NAMALWA (cell line): Measurements from ENCODE around the gene SARNP.
"Not testable (repeated sequence)": the region's sequence is repeated elsewhere in the genome, so short reads cannot be mapped to it uniquely, and the experiment has no call there.

Experiments
- DNase-seq: peaks from one replicate; pipeline ENCODE4 v3.0.0-alpha.2; 2015; ENCODE audit warnings: low spot score

The SARNP gene, protein sequence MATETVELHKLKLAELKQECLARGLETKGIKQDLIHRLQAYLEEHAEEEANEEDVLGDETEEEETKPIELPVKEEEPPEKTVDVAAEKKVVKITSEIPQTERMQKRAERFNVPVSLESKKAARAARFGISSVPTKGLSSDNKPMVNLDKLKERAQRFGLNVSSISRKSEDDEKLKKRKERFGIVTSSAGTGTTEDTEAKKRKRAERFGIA

DNA sequence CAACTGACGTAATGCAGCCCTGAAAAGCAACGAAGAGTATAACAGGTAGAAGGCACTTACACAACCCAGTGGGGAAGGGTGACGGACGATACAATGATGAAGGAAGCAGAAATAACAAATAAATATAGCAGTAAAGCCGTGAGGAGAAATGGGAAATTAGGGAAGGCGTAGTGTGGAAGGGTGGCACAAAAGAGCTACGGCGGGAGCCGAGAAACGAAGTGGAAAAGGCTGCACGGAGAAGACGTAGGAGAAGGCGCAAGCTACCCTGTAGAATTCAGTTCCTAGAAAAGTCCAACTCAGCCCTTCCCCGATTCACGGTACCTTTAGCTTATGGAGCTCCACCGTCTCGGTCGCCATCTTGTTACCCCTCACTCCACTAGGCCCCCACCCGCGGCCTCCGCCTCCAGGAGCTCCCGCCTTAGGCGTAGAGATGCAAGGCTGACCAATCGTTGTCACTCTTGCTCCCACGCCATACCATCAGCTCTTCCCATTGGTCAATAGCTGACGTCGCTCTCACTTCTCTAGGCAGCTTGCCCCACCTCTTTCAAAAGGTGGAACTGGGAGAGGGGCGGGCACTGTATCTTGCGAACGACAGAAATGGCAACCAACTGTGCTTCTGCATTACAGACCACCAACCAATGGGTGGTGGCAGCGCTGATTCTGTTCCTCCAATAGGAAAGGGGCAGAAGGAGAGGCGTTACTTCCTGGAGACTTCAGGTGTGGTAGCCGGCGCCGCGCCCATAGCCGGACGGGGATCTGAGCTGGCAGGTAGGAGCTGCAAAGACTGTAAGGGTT is at the start of gene SARNP, which contains the start of gene ORMDL2:
Gene SARNP, minus strand, starts transcription at position 380 of the 795 bp plus-strand sequence. Its CDS starts 23 bp downstream, at position 357.
Gene ORMDL2, plus strand, starts transcription at position 697 of the 795 bp plus-strand sequence. CDS start 959 bp downstream, outside the sequence.
- peak; percentile 100 for DNase-seq

DNA sequence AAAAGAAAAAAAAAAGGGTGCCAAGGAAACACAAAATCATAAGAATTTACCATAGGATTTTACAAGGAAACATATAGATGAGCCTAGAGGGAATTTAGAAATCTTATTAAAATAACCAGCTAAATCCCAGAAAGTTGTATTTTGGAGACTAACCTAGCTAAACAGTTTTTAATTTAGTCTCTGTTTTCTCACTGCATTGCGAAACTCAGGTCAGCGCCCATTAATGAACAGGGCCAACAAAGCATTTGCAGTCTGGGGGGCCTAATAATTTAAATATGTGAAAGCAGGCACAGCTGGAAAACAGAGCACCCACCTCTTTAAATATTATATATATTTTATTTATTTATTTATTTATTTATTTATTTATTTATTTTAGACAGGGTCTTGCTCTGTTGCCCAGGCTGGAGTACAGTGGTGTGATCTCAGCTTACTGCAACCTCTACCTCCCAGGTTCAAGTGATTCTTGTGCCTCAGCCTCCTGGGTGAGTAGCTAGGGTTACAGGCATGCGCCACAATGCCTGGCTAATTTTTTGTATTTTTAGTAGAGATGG is 49.0 kb upstream of the SARNP start:
- DNase-seq = not testable (repeated sequence)

DNA sequence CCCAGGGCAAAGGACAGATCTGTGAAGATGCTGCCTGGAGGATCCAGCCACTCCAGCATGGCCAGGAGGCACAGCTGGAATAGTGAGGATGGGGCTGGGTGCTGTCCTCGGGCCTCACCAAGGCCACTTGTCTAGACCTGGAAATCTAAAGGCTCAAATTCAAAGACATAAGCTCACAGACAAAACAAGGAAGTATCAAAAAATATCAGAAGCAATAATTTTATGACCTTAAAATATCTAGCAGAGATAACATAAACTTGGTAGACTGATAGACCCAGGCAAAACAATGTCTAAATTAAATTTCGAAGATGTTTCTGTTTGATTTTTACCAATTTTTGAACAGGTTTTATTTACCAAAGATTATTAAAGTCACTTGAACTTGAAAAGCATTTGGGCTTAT is 47.8 kb upstream of the SARNP start:
- DNase-seq = no peak

DNA sequence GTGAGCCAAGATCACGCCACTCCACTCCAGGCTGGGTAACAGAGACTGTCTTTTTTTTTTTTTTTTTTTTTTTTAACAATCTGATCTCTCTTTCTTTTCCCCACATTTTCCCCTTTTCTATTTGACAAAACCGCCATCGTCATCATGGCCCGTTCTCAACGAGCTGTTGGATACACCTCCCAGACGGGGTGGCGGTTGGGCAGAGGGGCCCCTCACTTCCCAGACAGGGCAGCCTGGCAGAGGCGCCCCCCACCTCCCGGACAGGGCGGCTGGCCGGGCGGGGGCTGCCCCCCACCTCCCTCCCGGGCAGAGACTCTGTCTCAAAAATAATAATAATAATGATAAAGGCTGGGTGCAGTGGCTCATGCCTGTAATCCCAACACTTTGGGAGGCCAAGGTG is 45.4 kb upstream of the SARNP start:
- DNase-seq = not testable (repeated sequence)

DNA sequence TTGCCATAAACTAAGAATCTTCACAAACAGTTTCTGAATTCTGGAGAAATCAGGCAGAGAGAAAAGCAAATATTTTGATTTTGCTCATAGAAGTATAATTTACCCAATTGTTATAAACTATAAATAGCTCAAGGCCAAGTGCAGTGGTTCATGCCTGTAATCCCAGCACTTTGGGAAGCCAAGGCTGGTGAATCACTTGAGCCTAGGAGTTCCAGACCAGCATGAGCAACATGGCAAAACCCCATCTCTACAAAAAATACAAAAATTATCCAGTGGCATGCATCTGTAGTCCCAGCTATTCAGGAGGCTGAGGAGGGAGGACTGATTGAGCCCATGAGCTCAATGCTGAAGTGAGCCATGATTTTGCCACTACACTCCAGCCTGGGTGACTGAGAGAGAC is 44.8 kb upstream of the SARNP start:
- DNase-seq = no peak

DNA sequence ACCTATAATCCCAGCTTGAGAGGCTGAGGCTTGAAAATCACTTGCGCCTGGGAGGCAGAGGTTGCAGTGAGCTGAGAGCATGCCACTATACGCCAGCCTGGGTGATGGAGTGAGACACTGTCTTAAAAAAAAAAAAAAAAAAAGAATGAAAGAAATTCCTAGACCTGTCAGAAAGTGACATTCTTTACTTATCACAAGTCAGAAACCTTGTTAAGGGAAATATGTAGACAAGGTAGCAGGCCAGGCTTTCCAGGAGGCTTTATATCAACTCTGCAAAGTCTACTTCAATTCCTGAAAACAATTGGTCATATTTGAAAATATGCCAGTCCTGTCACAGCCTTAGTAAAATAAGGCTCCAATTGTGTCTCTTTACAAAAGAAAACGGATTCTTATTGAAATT is 44.3 kb upstream of the SARNP start:
- DNase-seq = no peak

DNA sequence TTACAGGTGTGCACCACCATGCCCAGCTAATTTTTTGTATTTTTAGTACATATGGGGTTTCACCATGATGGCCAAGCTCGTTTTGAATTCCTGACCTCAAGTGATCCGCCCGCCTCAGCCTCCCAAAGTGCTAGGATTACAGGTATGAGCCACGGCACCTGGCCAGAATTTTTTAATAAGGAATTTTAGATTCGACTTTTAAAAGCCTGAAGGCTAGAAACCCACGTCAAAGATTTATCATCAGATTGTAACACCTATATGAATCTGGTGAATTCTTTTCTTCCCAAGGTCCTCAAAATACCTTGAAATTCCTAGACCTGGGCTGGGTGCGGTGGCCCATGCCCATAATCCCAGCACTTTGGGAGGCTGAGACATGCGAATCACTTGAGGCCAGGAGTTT is 43.9 kb upstream of the SARNP start:
- DNase-seq = no peak

DNA sequence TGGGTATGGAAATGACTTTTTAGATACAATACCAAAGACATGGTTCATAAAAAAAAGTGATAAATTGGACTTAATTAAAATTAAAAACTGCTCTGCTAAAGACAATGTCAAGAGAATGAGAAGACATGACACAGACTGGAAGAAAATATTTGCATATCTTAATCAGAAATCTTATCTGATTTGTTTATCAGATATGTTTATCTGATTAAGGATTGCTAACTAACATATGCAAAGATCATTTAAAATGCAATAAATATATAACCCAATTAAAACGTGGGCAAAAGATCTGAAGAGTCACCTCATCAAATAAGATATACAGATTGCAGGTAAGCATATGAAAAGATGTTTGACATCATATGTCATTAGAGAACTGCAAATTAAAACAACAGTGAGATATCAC is 35.2 kb upstream of the SARNP start:
- DNase-seq = no peak

DNA sequence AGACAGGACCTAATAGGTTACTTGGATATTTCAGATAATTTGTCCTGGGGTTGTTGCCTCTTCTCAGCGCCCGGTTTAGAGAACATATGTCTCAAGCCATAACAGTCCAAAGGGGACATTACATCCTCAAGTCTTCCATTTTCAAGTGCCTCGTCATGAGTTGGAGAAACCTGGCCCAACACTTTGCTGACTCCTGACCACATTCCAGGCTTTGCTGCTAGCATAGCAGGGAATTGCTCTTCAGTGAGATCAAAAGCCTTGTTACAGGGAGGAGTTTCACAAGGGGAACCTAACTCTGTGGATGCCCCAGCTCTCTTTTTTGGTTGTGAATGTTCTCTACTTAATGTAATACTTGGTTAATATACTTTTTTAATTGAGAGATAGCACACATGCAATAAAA is 33.4 kb upstream of the SARNP start:
- DNase-seq = no peak

DNA sequence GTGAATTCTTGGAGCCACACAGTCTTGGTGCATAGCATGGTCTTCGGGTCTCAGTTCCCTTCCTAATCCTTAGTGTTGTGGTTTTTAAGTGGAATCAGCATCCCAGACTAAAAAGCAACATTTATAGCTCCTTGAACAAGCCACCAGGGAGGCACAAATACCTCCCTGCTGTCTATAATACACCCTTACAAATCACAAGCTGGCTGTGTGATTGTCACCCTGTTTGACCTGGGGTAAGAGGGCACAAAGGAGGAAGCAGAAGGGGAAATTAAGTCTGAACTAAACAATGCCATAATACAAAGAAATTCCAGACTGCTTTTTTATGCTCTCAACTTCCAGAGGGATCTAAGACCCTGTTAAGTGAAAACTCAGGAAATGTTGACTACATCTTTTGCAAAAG is 32.9 kb upstream of the SARNP start:
- DNase-seq = no peak

DNA sequence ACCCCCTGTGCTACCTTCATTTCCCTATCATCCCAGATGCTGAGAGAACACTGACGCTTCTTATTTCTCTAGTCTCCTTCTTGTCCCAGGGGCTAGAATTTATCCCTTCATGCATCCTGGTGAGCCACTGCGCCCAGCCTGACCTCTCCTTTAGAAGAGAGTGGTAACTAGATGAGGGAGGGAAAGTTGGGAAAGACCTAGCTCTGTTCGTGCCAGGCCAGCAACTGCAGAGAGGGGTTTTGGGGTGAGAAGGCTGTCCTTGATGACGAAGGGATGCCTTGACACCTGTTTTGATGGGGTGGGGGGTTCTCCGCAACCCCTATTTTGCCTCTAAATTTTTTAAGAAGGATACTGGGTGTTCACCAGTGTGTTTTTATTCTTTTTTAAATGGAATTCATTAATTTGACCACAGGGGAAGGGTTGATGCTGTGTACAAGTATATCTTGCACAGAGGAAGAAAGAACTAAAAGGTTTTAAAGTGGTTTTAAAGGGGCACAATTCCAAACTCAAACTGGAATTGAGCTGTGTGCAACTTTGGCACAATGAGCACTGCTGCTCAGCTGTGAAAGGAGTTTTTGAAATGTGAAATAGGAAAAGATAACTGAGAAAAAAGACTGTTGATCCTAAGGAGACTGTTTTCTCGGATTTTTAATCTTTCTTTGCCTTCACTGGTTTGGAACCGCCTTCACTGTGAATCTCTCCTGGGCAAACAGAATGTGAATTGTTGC is 32.3 kb upstream of the SARNP start:
- no peak for DNase-seq

DNA sequence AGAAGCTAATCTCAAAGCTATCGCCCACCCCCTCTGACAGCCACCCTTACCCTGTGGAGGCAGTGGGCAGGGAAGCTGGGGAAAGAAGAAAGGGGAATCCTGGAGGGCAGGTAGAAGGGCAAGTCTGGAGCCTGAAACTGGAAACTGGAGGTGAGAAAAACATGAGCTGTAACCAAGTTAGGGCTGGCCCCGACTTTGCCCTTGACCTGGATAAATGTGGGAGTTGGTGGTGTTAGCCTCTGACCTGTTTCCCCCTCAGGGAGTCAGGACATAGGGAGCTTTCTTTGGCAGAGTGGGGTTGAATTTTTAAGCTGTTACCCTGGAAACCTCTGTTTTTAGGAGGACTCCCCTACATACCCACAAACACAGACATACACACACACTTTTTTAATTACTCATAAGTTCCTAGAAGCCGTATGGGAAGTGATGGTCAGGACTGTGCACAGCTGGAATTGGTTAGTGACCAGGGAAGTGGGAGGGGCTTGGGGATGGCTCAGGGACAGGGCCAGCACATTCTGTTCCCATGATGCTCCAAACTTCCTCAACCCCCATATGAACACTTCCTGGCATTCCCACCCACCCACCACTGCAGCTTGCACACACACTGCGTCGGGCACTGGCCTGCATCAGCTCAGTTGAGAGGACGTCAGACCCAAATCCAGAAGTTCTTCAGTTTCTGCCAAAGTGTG is 30.2 kb upstream of the SARNP start:
- no peak for DNase-seq

DNA sequence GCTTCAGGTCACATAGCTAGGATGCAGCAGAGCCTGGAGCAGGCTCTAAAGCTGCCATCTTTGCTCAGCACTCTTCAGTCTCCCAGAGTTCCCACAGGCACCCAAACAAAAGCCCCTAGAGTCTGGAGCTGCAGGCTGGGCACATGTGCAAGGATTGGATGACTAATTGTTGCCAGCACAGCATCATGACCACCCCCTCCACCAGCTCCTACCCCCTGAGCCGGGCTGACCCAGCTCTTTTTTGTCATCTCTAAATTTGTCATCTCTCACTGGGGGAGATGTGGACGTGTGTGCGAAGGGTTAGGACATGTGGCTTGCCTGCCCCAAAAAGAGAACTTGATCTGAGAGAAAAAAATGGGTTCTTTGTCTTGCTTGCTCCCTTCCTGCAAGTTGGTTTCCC is 29.5 kb upstream of the SARNP start:
- no peak for DNase-seq

DNA sequence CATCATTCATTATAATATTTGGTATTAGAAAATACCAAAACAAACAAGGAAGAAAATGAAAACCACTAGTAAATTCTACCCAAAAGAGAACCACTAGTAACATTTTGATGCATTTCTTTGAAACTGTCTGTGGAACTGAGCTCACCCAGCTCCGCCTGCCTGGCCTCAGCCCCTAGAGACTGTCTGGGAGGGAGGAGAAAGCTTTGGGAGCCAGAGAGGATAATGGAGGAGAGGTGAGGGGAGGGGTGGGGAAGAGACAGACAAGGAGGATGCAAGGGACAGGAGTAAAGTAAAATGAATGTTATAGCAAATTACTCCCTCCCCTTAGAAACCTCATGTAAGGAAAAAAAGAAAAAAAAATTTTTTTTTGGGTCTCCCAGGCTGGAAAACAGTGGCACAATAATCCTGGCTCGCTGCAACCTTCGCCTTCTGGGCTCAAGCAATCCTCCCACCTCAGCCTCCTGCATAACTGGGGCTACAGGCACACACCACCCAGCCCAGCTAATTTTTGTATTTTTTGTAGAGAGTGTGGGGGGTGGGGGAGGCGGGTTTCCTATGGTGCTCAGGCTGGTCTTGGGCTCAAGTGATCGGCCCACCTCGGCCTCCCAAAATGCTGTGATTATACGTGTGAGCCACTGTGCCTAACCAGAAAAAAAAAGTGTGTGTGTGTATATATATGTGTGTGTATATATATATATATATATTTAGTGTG is 28.4 kb upstream of the SARNP start:
- DNase-seq = no peak

DNA sequence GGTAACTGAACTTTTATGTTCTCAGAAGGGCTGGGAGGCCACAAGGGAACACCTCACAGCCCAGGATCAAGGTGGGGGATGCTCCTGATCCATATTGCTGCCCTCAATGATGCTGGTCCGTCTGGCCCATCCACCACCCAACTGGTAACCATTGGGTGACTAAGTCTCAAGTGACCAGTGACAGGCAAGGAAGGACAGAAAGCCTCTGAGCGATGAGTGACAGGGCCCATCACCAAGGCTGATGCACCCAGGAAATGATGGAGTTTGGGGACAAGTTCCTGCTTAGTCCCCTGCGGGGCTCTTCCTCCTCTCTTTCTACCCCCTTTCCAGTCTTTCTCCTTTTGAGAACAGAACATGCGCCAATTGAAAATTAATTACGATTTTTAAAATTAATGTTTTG is 27.8 kb upstream of the SARNP start:
- no peak for DNase-seq

DNA sequence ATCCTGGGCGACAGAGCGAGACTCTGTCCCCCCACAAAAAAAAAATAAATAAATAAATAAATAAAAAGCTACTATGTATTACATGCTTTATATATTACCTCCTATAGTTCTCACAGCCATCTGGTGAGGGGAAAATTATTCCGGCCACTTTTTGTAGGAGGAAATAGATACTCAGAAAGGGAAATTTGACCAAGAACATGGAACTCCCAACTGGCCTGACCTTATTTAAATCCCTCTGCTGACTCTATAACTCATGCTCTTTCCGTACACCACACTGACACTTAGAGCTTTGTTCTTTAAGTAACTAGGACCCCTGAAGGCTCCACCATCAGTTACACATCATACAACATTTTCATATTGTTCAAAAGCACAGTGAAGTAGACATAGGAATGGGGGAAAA is 27.4 kb upstream of the SARNP start:
- DNase-seq = no peak

DNA sequence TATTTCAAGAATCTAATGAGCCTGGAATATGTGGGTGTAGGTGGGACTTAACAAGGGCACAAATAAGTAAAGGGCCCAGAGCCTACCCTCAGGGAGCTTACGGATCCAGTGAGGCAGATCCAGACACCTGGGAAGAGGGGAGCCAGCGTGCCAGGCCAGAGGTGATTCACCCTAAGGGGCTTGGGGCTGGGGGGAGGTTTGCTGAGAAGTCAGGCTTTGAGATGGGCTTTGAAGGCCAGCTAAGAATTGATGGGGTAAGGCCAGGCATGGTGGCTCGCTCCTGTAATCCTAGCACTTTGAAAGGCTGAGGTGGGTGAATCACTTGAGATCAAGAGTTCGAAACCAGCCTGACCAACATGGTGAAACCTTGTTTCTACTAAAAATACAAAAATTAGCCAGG is 25.9 kb upstream of the SARNP start:
- no peak for DNase-seq

DNA sequence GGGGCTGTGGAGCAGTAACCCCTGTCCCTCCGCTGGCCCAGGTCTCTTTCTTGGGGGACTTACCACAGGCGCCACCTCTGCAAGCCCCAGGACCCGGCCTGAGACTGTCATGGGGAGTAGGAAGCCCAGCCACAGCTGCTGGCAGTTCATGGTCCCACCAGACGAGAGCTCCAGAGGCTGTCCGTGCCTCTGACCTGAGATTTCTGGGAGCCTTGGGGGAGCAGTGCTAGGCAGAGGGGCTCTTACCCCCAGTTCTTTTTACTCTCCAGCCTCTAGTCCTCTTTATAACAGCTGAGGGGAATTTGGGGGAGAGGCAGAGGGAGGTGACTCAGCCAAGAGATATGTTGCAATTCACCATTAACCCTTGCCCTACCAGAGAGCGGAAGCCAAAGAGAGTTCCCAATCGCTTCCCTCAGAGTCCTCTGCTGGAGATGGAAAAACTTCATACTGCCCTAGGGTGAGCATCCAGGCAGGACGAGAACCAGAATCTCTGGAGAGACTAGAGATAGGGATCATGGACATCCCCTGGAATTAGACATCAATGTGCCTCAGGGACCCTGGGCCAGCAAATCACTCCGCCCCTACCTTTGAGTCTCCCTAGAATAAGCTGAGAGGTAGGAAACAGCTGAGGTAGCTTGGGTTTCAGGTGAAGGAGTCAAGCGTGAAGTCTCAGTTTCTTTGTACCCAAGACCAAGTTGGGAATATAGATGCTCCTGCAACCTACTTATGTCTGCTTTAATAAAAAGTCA is 25.3 kb upstream of the SARNP start, which contains the start of gene MMP19:
Gene MMP19, minus strand, starts transcription at position 256 of the 749 bp plus-strand sequence. Its CDS starts 106 bp downstream, at position 150.
- no peak for DNase-seq

DNA sequence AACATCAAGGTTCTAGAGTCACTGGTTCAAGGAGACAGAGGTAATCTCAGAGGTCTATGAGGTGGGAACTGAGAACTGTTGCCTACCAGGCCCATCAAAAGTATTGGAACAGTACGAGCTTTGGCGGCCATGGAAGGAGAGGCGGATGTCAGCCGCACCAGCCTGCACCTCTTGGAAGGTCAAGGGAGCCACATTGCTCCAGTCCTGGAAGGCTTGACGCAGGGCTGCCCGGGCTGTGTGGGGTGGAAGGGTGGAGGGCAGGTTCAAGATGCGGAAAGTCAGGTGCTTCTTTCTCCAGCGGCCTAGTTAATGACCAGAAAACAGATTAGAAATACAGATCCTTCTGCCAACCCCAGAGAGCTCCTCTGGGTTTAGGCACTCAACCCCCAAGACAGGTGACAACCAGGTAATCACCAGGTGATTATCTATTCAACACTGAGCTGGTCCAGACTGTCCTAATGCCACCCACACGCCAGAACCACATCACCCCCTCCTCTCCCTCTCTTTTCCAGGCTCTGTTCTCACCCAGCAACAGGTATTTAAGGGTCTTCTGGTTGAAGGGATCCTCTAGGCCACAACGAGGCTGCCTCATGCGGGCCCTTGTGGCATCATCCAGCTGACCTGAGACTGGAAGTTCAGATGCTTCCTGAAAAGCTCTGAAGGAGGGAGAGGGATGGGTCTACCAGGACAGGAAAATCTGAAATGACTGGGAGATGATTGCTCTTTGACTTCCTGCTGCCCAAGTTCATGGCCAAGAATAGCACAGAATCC is 23.2 kb upstream of the SARNP start:
- DNase-seq = no peak
